GDM1 (cell line): ENCODE results near the gene DZIP1L.
"Not testable (repeated sequence)": the region's sequence is repeated elsewhere in the genome, so short reads cannot be mapped to it uniquely, and the experiment has no call there.

ENCODE experiments used
- DNase-seq: peaks from one replicate; lab custom pipeline; 2025; lab: John Stamatoyannopoulos, UW

DZIP1L gene

DNA sequence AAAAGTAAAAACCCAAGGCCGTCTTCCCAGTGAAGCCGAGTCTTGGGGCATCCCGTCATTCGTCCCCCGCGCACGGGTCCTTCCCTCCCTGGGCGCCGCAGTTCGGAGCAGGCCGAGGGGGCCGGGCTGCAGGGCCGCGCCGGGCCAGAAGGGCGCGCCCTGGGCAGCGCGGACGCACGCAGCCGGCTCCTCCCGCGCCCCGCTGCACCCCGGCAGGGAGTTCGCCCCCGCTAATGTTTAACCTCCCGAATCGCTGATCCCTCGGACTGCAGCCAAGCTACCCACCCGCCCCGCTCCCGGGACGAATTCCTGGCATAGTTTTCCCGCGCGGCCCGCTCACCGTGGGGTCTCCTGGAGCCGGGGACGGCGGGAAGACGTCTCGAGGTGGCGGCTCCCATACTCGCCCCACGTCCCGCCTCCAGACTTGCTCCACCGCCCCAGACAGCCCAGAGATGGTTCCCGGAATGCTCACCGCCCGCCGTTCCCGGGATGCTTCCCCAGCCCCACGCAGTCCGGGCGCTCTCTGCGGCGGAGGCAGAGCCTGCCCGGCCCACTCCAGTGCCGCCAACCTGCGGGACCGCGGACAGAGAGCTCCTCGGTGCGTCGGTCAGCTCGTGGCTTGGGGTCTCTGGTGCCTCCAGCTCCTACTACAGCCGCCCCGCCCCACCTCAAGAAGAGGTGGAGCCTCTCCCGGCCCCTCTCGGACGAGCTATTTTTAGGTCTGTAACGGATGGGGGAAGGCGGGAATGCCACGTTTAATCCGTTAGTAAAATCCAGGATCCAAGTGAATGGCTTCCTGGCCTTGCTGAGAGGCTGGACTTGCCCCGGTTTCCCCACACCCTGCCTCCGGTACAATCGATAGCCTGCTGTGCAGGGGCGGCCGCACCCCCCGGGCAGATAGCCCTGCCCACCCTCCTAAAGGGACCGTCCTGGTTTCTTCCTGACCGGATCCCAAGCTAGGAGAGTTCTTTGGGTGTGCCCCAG lies at the start of gene DZIP1L:
Gene DZIP1L, minus strand, starts transcription at position 621 of the 984 bp plus-strand sequence. CDS start 11,637 bp downstream, outside the sequence.
- peak; percentile 40 for DNase-seq

DNA sequence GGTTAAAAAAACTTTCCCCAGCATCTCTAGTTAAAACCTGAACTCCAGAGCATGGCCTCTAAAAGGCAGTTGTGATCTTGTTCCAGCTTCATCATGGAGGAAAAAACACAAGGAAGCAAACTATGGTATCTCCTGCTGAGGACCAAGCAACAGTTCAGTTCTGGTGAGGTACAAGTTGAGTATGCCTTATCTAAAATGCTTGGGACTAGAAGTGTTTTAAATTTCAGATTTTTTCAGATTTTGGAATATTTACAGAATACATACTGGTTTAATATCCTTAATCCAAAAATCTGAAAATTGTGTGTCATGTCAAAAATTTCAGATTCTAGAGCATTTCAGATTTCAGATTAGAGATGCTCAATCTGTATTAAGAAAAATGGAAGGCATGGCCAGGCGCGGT lies 49.7 kb upstream of the DZIP1L start:
- no peak for DNase-seq

- no peak for DNase-seq
These were observed 42.3 kb upstream of the DZIP1L start for GRCh38 chr3:138157743-138158142.

- DNase-seq, result no peak
These were observed 39.1 kb upstream of the DZIP1L start for GRCh38 chr3:138154534-138154933.

- no peak for DNase-seq
These were observed 33.1 kb upstream of the DZIP1L start for GRCh38 chr3:138148503-138148902.

GRCh38 chr3:138142181-138142580 lies 26.8 kb upstream of the DZIP1L start:
- not testable (repeated sequence) for DNase-seq

DNA sequence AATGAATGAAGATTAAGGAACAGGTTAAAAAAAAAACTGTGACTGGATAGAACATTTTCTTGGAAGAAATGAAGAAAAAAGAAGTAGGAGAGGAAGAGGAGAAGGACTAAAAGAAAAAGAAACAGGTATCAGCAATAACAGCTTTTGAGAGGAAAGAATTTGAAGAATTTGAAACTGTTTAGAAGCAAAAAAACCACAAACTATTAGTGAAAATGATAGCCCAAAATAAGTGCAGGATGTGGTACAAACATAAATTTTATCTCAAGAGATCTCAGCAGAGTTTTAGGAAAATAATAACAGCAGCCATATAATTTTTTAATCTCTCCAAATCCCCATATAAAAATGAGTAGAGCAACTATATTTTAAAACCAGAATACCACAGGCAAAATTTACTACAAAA lies 25.5 kb upstream of the DZIP1L start:
- DNase-seq, result no peak

GRCh38 chr3:138139691-138140090 lies 24.3 kb upstream of the DZIP1L start:
- no peak for DNase-seq

DNA sequence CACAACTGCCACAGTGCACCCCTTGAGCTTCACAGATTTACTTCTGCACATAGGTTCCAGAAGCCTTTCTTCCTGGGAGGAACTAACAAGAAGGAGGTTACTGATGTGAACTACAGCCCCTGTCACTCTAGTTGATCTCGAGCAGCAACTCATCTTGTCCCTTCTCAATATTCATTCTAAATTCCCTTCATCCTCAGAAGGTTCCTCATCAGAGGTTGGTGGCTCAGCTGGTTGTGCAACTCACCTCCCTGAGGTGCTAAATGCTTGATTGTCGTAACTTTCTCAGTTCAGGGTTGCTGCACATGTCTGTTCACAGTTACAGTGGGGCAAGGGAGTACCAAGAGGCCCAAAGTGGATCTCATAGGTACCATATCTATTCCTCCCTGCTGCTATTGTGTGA lies 22.5 kb upstream of the DZIP1L start:
- no peak for DNase-seq

- no peak for DNase-seq
These were observed 20.8 kb upstream of the DZIP1L start for GRCh38 chr3:138136201-138136600.

GRCh38 chr3:138135833-138136194 lies 20.4 kb upstream of the DZIP1L start:
- DNase-seq, result no peak

DNA sequence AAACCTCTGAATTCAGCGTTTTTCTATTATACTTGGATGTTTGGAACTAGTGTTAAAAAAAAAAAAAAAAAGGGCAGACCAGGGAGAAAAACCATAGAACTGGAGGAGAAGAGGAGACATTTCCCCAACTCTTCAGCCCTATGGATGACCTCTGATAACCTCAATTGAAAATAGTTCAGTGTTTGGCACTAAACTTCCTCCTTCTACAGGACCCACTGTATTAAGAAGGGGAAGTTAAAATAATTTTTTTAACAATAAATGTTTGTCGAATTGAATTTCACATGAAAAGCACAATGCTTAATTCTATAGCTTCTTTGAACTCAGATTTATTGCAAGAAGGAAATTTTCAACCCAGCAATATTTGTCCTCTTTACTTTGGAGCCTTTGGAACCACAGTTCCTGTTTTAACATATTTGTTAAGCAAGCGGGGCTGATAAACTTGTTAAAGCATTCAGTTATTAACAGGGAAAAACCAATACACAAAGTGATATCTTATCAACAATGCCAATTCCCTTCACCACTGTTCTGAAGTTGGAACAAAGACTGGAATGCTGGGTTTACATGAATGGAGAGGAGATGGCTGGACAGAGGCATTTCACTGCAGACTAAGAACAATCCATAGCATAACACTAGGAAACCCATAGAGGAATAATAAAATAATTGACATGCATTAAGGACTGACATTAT lies 19.9 kb upstream of the DZIP1L start:
- peak; percentile 21 for DNase-seq

- DNase-seq, result no peak
These were observed 16.8 kb upstream of the DZIP1L start, which contains the start of gene A4GNT for GRCh38 chr3:138132239-138132638. TSS of gene A4GNT (minus strand) at chr3:138132390. CDS start at chr3:138131256, 1,134 bp downstream.

- no peak for DNase-seq
These were observed 12.4 kb upstream of the DZIP1L start for GRCh38 chr3:138127636-138128365.

DNA sequence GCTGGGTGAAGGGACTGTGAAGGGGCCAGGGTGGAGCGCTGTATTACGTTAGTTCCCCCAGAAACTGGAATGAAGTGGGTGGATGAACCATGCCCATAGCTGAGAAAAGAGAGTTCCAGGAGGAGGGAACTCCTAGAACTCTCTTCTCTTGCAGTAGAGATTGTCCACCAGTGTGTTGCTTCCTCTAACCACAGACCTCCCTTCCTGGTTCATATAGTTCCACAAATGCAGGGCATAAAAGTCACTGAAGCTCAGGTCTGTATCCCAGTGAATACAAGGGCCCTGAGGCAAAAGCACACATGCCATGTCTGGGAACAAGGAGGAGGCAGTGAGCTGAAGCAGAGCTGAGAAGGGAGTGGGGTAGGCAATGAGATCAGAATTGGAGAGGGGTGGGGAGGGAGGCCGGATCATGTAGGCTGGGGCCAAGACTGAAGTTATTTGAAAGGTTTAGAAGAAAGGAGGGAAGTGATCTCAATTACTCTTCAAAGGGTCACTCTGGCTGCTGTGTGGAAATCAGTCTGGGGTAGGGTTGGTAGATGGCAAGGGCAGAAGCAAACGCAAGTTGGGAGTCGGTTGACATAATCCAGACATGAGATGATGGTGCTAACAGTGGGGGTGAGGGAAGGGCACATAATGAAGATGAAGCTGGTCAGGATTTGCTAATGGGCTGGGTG lies 10.3 kb upstream of the DZIP1L start:
- DNase-seq, result peak; percentile 23

GRCh38 chr3:138124706-138125355 lies 9.4 kb upstream of the DZIP1L start:
- no peak for DNase-seq

GRCh38 chr3:138124188-138124587 lies 8.8 kb upstream of the DZIP1L start:
- no peak for DNase-seq

- no peak for DNase-seq
These were observed 4.0 kb upstream of the DZIP1L start for GRCh38 chr3:138119423-138119766.

GRCh38 chr3:138118612-138119422 lies 3.4 kb upstream of the DZIP1L start:
- peak; percentile 41 for DNase-seq

GRCh38 chr3:138114431-138114918 lies 933 bp downstream of the DZIP1L start:
- no peak for DNase-seq
